Smooth muscle cell (in vitro differentiated cells): ENCODE data around the gene RRP1. TPM values are rescaled to one million over a fixed set of nuclear protein-coding genes. Genes with fewer than 3 reads are reported as not detected.
"Not testable (repeated sequence)": the region's sequence is repeated elsewhere in the genome, so short reads cannot be mapped to it uniquely, and the experiment has no call there.

Experiments
- DNase-seq: peaks from one replicate; lab custom pipeline; 2025; ENCODE audit not compliant: unreplicated experiment; lab: John Stamatoyannopoulos, UW
- H2AFZ ChIP-seq: fragments of 200-600 bp; sonication (generic); 2 replicates; pipeline ENCODE4 v1.6.0; 2016; ENCODE audit warnings: antibody characterized with exemption, low read depth, mild to moderate bottlenecking
- H3F3A ChIP-seq: fragments of 200-600 bp; sonication (generic); 2 replicates; pipeline ENCODE4 v1.6.0; 2017; ENCODE audit warnings: antibody characterized with exemption, low read depth
- H3K27ac ChIP-seq: fragments of 200-600 bp; sonication (generic); 2 replicates; pipeline ENCODE4 v1.5.1; 2016; ENCODE audit warnings: low read depth, mild to moderate bottlenecking
- H3K27me3 ChIP-seq: fragments of 200-600 bp; sonication (generic); 2 replicates; pipeline ENCODE4 v1.6.1; 2016; ENCODE audit warnings: low read depth, mild to moderate bottlenecking
- H3K36me3 ChIP-seq: fragments of 200-600 bp; sonication (generic); 2 replicates; pipeline ENCODE4 v1.5.1; 2016; ENCODE audit warnings: low read depth
- H3K4me1 ChIP-seq: fragments of 200-600 bp; sonication (generic); 2 replicates; pipeline ENCODE4 v1.5.1; 2016; ENCODE audit warnings: low read depth
- H3K4me2 ChIP-seq: fragments of 200-600 bp; sonication (generic); 2 replicates; pipeline ENCODE4 v1.6.0; 2016; ENCODE audit warnings: mild to moderate bottlenecking
- H3K4me3 ChIP-seq: fragments of 200-600 bp; sonication (generic); 2 replicates; pipeline ENCODE4 v1.5.1; 2016; ENCODE audit warnings: mild to moderate bottlenecking
- H3K79me2 ChIP-seq: fragments of 200-600 bp; sonication (generic); 2 replicates; pipeline ENCODE4 v1.6.0; 2016; ENCODE audit warnings: low read depth, mild to moderate bottlenecking
- H3K9ac ChIP-seq: fragments of 200-600 bp; sonication (generic); 2 replicates; pipeline ENCODE4 v1.6.0; 2016; ENCODE audit warnings: low read depth
- H3K9me3 ChIP-seq: fragments of 200-600 bp; sonication (generic); replicated peaks from 2 replicates; pipeline ENCODE4 v1.5.1; 2016; ENCODE audit warnings: low read depth
- H4K20me1 ChIP-seq: fragments of 200-600 bp; sonication (generic); 2 replicates; pipeline ENCODE4 v1.6.0; 2016; ENCODE audit warnings: low read depth
- WGBS: methylation state at CpG from one replicate; pipeline ENCODE4 v1.1.7; 2016; ENCODE audit warnings: low lambda C conversion rate; 5-methylcytosine and 5-hydroxymethylcytosine counted together
- polyA plus RNA-seq: library from polyadenylated mRNA; unstranded; fragments of >200 nt; fragmentation: Nextera tagmentation; extraction: Ambion mirVana; gene quantifications from 2 replicates; pipeline ENCODE4 v1.2.1, GENCODE V29; 2016
- total RNA-seq: library from RNA; depleted of rRNA; stranded (reverse); fragments of >200 nt; gene quantifications from 2 replicates; pipeline ENCODE4 v1.2.3, GENCODE V29; 2014
- TF ChIP-seq, protein P1 (sequence below): fragments of 200-600 bp; sonication (generic); IDR thresholded peaks from 2 replicates; pipeline ENCODE4 v1.5.1; 2017; ENCODE audit warnings: borderline replicate concordance, mild to moderate bottlenecking, antibody characterized with exemption; ENCODE audit not compliant: insufficient read depth, poor library complexity, severe bottlenecking

RRP1 gene
- total and polyA plus RNA-seq, 2 experiments from 2014 or later = 11.3 to 17.5 TPM

GRCh38 chr21:43835861-43836260 is 46.5 kb downstream of the RRP1 start:
- H3K4me1 ChIP-seq = no peaks in the 10 kb centered on the region
- H3F3A ChIP-seq = no peaks in the 10 kb centered on the region
- 93% methylated on average over 6 of the region's 6 CpGs for WGBS
- H3K36me3 ChIP-seq = no peaks in the 10 kb centered on the region
- H3K9me3 ChIP-seq = no peaks in the 10 kb centered on the region
- no peak overlapping the region for H3K4me2 ChIP-seq
- H3K79me2 ChIP-seq = no peaks in the 10 kb centered on the region
- H4K20me1 ChIP-seq = no peaks in the 10 kb centered on the region
- no peak overlapping the region for H3K27ac ChIP-seq
- H3K9ac ChIP-seq = no peak overlapping the region
- H3K4me3 ChIP-seq = no peak overlapping the region
- TF ChIP-seq, protein P1, sequence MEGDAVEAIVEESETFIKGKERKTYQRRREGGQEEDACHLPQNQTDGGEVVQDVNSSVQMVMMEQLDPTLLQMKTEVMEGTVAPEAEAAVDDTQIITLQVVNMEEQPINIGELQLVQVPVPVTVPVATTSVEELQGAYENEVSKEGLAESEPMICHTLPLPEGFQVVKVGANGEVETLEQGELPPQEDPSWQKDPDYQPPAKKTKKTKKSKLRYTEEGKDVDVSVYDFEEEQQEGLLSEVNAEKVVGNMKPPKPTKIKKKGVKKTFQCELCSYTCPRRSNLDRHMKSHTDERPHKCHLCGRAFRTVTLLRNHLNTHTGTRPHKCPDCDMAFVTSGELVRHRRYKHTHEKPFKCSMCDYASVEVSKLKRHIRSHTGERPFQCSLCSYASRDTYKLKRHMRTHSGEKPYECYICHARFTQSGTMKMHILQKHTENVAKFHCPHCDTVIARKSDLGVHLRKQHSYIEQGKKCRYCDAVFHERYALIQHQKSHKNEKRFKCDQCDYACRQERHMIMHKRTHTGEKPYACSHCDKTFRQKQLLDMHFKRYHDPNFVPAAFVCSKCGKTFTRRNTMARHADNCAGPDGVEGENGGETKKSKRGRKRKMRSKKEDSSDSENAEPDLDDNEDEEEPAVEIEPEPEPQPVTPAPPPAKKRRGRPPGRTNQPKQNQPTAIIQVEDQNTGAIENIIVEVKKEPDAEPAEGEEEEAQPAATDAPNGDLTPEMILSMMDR = no peak
- H3K27me3 ChIP-seq = no peaks in the 10 kb centered on the region
- no peak for DNase-seq
- no peak overlapping the region for H2AFZ ChIP-seq

GRCh38 chr21:43836616-43837015 is 47.2 kb downstream of the RRP1 start:
- TF ChIP-seq, protein P1 = no peak
- Histone ChIP-seq H3K36me3 (no peaks in the 10 kb centered on the region), H4K20me1 (no peaks in the 10 kb centered on the region), H3K4me2 (no peak overlapping the region), H3F3A (no peaks in the 10 kb centered on the region), H3K9me3 (no peaks in the 10 kb centered on the region), H3K27me3 (no peaks in the 10 kb centered on the region), H3K27ac (no peak overlapping the region), H3K4me3 (no peak overlapping the region), H3K4me1 (no peaks in the 10 kb centered on the region), H3K9ac (no peak overlapping the region), H2AFZ (no peak overlapping the region), H3K79me2 (no peaks in the 10 kb centered on the region)
- WGBS = 82% methylated on average over 6 of the region's 6 CpGs
- no peak for DNase-seq

- H3K4me1 ChIP-seq = no peaks in the 10 kb centered on the region
- no peak overlapping the region for H3K9ac ChIP-seq
- TF ChIP-seq, protein P1 = no peak
- no peak overlapping the region for H3K27ac ChIP-seq
- H3K4me2 ChIP-seq = no peak overlapping the region
- no peaks in the 10 kb centered on the region for H3K36me3 ChIP-seq
- no peaks in the 10 kb centered on the region for H3K27me3 ChIP-seq
- no peak for DNase-seq
- H3K79me2 ChIP-seq = no peaks in the 10 kb centered on the region
- H3K9me3 ChIP-seq = no peaks in the 10 kb centered on the region
- no peaks in the 10 kb centered on the region for H3F3A ChIP-seq
- H2AFZ ChIP-seq = no peak overlapping the region
- no peaks in the 10 kb centered on the region for H4K20me1 ChIP-seq
- H3K4me3 ChIP-seq = no peak overlapping the region
- 94% methylated on average over 3 of the region's 3 CpGs for WGBS
Observed at GRCh38 chr21:43840259-43840658, 50.9 kb downstream of the RRP1 start.

GRCh38 chr21:43842742-43843141 is 53.4 kb downstream of the RRP1 start:
- Histone ChIP-seq H3F3A (no peaks in the 10 kb centered on the region), H3K4me2 (no peak overlapping the region), H3K4me1 (no peaks in the 10 kb centered on the region), H3K4me3 (no peak overlapping the region), H3K27me3 (no peaks in the 10 kb centered on the region), H2AFZ (no peak overlapping the region), H3K9me3 (no peaks in the 10 kb centered on the region), H3K36me3 (no peaks in the 10 kb centered on the region), H3K27ac (no peak overlapping the region), H3K79me2 (no peaks in the 10 kb centered on the region), H4K20me1 (no peaks in the 10 kb centered on the region), H3K9ac (no peak overlapping the region)
- 91% methylated on average over 2 of the region's 2 CpGs for whole genome bisulfite sequencing
- no peak for DNase-seq
- TF ChIP-seq, protein P1 = no peak

- not testable (repeated sequence) for H4K20me1 ChIP-seq, H3K27me3 ChIP-seq, H3K9ac ChIP-seq, H2AFZ ChIP-seq, H3K4me1 ChIP-seq, H3K9me3 ChIP-seq, H3K36me3 ChIP-seq, DNase-seq, H3F3A ChIP-seq, H3K27ac ChIP-seq, H3K4me2 ChIP-seq, H3K4me3 ChIP-seq, H3K79me2 ChIP-seq
- WGBS = 70% methylated on average over 5 of the region's 5 CpGs
Observed at GRCh38 chr21:43844906-43845305, 55.5 kb downstream of the RRP1 start.
